ENCODE data around the gene BAZ2B. TPM values are rescaled to one million over a fixed set of nuclear protein-coding genes. Genes with fewer than 3 reads are reported as not detected.

BAZ2B gene
- total RNA-seq, 1 donor from 2014 or later = 101 TPM

GRCh38 chr2:159592441-159592840 lies 23.9 kb downstream of the BAZ2B start:
- no peak for DNase-seq (ENCODE audit: low spot score)
- H3K9ac ChIP-seq = no peak overlapping the region
- Mint-ChIP-seq H3K27ac (no peak overlapping the region), H3K36me3 (peaks cover 20% of the 10 kb centered on the region), H3K9me3 (peaks cover 11% of the 10 kb centered on the region), H3K4me3 (no peak overlapping the region), H3K4me1 (no peaks in the 10 kb centered on the region), H3K27me3 (ENCODE audit: insufficient read depth, low read depth) (no peaks in the 10 kb centered on the region)
- H3K27me3 ChIP-seq = no peaks in the 10 kb centered on the region
- no peaks in the 10 kb centered on the region for H3K4me1 ChIP-seq
- H3F3A ChIP-seq (ENCODE audit: low read depth) = peaks cover 4% of the 10 kb centered on the region
- H2AFZ ChIP-seq (replicated peaks) = no peak overlapping the region
- H3K36me3 ChIP-seq = no peaks in the 10 kb centered on the region
- no peaks in the 10 kb centered on the region for H3K9me3 ChIP-seq (ENCODE audit: low read depth)
- H3K79me2 ChIP-seq (ENCODE audit: low read depth) = peaks cover 97% of the 10 kb centered on the region
- H3K4me2 ChIP-seq = no peak overlapping the region
- H4K20me1 ChIP-seq (ENCODE audit: low read depth) = peaks cover 14% of the 10 kb centered on the region
- H3K4me3 ChIP-seq = no peak overlapping the region
- H3K27ac ChIP-seq = no peak overlapping the region
- no peak for TF ChIP-seq EZH2phosphoT487 (IDR thresholded peaks at IDR 0.05)
- no peak for TF ChIP-seq EZH2 (IDR thresholded peaks at IDR 0.05)
- TF ChIP-seq, protein P1, sequence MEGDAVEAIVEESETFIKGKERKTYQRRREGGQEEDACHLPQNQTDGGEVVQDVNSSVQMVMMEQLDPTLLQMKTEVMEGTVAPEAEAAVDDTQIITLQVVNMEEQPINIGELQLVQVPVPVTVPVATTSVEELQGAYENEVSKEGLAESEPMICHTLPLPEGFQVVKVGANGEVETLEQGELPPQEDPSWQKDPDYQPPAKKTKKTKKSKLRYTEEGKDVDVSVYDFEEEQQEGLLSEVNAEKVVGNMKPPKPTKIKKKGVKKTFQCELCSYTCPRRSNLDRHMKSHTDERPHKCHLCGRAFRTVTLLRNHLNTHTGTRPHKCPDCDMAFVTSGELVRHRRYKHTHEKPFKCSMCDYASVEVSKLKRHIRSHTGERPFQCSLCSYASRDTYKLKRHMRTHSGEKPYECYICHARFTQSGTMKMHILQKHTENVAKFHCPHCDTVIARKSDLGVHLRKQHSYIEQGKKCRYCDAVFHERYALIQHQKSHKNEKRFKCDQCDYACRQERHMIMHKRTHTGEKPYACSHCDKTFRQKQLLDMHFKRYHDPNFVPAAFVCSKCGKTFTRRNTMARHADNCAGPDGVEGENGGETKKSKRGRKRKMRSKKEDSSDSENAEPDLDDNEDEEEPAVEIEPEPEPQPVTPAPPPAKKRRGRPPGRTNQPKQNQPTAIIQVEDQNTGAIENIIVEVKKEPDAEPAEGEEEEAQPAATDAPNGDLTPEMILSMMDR (IDR thresholded peaks at IDR 0.05) = no peak

GRCh38 chr2:159591221-159591620 lies 25.1 kb downstream of the BAZ2B start:
- H3F3A ChIP-seq (ENCODE audit: low read depth) = peaks cover 4% of the 10 kb centered on the region
- peaks cover 2% of the 10 kb centered on the region for H3K9me3 Mint-ChIP-seq
- peaks cover 13% of the 10 kb centered on the region for H3K36me3 Mint-ChIP-seq
- no peak overlapping the region for H2AFZ ChIP-seq (replicated peaks)
- H3K27me3 Mint-ChIP-seq (ENCODE audit: insufficient read depth, low read depth) = no peaks in the 10 kb centered on the region
- no peaks in the 10 kb centered on the region for H3K4me1 ChIP-seq
- TF ChIP-seq, protein P1 (IDR thresholded peaks at IDR 0.05) = no peak
- TF ChIP-seq EZH2 (IDR thresholded peaks at IDR 0.05) (no peak), EZH2phosphoT487 (IDR thresholded peaks at IDR 0.05) (no peak)
- no peak overlapping the region for H3K4me2 ChIP-seq
- no peak overlapping the region for H3K27ac ChIP-seq
- H3K4me1 Mint-ChIP-seq = no peaks in the 10 kb centered on the region
- H3K36me3 ChIP-seq = no peaks in the 10 kb centered on the region
- H3K79me2 ChIP-seq (ENCODE audit: low read depth) = peaks cover 98% of the 10 kb centered on the region
- DNase-seq (ENCODE audit: low spot score) = no peak
- H3K27ac Mint-ChIP-seq = no peak overlapping the region
- no peaks in the 10 kb centered on the region for H3K27me3 ChIP-seq
- no peak overlapping the region for H3K4me3 ChIP-seq
- H3K9ac ChIP-seq = no peak overlapping the region
- H3K4me3 Mint-ChIP-seq = no peak overlapping the region
- H4K20me1 ChIP-seq (ENCODE audit: low read depth) = peaks cover 14% of the 10 kb centered on the region
- no peaks in the 10 kb centered on the region for H3K9me3 ChIP-seq (ENCODE audit: low read depth)

- Histone ChIP-seq H3K27ac (no peak overlapping the region), H3F3A (ENCODE audit: low read depth) (peaks cover 4% of the 10 kb centered on the region), H3K9ac (no peak overlapping the region), H3K9me3 (ENCODE audit: low read depth) (no peaks in the 10 kb centered on the region), H3K4me2 (no peak overlapping the region), H2AFZ (replicated peaks) (no peak overlapping the region), H3K27me3 (no peaks in the 10 kb centered on the region), H3K36me3 (no peaks in the 10 kb centered on the region), H3K4me1 (peaks cover 4% of the 10 kb centered on the region), H3K79me2 (ENCODE audit: low read depth) (peaks cover 97% of the 10 kb centered on the region), H3K4me3 (no peak overlapping the region), H4K20me1 (ENCODE audit: low read depth) (peaks cover 14% of the 10 kb centered on the region)
- DNase-seq (ENCODE audit: low spot score) = no peak
- Mint-ChIP-seq H3K36me3 (peaks cover 13% of the 10 kb centered on the region), H3K27me3 (ENCODE audit: insufficient read depth, low read depth) (no peaks in the 10 kb centered on the region), H3K4me3 (no peak overlapping the region), H3K4me1 (no peaks in the 10 kb centered on the region), H3K9me3 (no peaks in the 10 kb centered on the region), H3K27ac (no peak overlapping the region)
- TF ChIP-seq, protein P1 (IDR thresholded peaks at IDR 0.05) = no peak
- TF ChIP-seq EZH2 (IDR thresholded peaks at IDR 0.05) (no peak), EZH2phosphoT487 (IDR thresholded peaks at IDR 0.05) (no peak)
These were observed 27.1 kb downstream of the BAZ2B start for GRCh38 chr2:159589286-159589685.
